Liver (tissue), 3 donors: ENCODE results near the gene SLIT3.

Experiments
- CTCF ChIP-seq: fragments of 150-350 bp; IDR thresholded peaks from 2 replicates; pipeline ENCODE4 v1.5.1; 2017; ENCODE audit warnings: improper control_type of control experiment, low read depth, low read length; ENCODE audit not compliant: missing input control
- JUND ChIP-seq, 2 donors: IDR thresholded peaks; 2 replicates each; pipeline ENCODE4 v1.6.1; 2016; ENCODE audit warnings: antibody characterized with exemption in 2 of 2
- REST ChIP-seq: IDR thresholded peaks from 2 replicates; pipeline ENCODE4 v1.6.1; 2016; ENCODE audit warnings: antibody characterized with exemption, mild to moderate bottlenecking
- TAF1 ChIP-seq: conservative IDR thresholded peaks from 2 replicates; pipeline ENCODE4 v1.6.1; 2016; ENCODE audit warnings: antibody characterized with exemption, mild to moderate bottlenecking
- donor health status: healthy.
- donor health status: healthy.

GRCh38 chr5:169301986-169302385 lies 1.0 kb upstream of the SLIT3 start:
- TF ChIP-seq TAF1, result no peak
- no peak for TF ChIP-seq CTCF
- no peak for TF ChIP-seq JUND (IDR thresholded peaks at IDR 0.05)
- TF ChIP-seq REST, result no peak
